CD4-positive, alpha-beta T cell treated with Interleukin-6 for 4 hours (primary cell): ENCODE results near the gene SMC3.

Source experiments
- DNase-seq: peaks from one replicate; pipeline ENCODE4 v3.0.0-alpha.2; 2020; ENCODE audit warnings: mixed read lengths

The SMC3 gene

GRCh38 chr10:110546077-110546476, 21.4 kb upstream of the SMC3 start:
- no peak for DNase-seq

- no peak for DNase-seq
These were observed 20.9 kb upstream of the SMC3 start for GRCh38 chr10:110546499-110547110.

GRCh38 chr10:110547139-110547761, 20.2 kb upstream of the SMC3 start:
- DNase-seq = no peak

- no peak for DNase-seq
These were observed 19.5 kb upstream of the SMC3 start for GRCh38 chr10:110548002-110548401.

GRCh38 chr10:110549211-110549610, 18.3 kb upstream of the SMC3 start:
- DNase-seq = no peak

GRCh38 chr10:110553905-110554304, 13.6 kb upstream of the SMC3 start:
- DNase-seq = no peak

- no peak for DNase-seq
These were observed 11.2 kb upstream of the SMC3 start for GRCh38 chr10:110556296-110556695.

- DNase-seq = peak; percentile 80
These were observed 10.4 kb upstream of the SMC3 start for GRCh38 chr10:110556969-110557601.

- no peak for DNase-seq
These were observed 9.5 kb upstream of the SMC3 start for GRCh38 chr10:110558041-110558440.

GRCh38 chr10:110560012-110560411, 7.5 kb upstream of the SMC3 start:
- DNase-seq = no peak

GRCh38 chr10:110561292-110561691, 6.2 kb upstream of the SMC3 start:
- DNase-seq = no peak

- no peak for DNase-seq
These were observed 5.1 kb upstream of the SMC3 start for GRCh38 chr10:110562348-110562747.

GRCh38 chr10:110563132-110563531, 4.4 kb upstream of the SMC3 start:
- no peak for DNase-seq

- no peak for DNase-seq
These were observed 859 bp upstream of the SMC3 start for GRCh38 chr10:110566472-110567200.

- DNase-seq = peak; percentile 65
These were observed 700 bp downstream of the SMC3 start for GRCh38 chr10:110568055-110568735.

- no peak for DNase-seq
These were observed 1.6 kb downstream of the SMC3 start for GRCh38 chr10:110569122-110569521.

GRCh38 chr10:110569736-110570135, 2.2 kb downstream of the SMC3 start:
- no peak for DNase-seq

GRCh38 chr10:110571093-110571743, 3.7 kb downstream of the SMC3 start:
- no peak for DNase-seq

- no peak for DNase-seq
These were observed 5.4 kb downstream of the SMC3 start for GRCh38 chr10:110572862-110573261.

- DNase-seq = no peak
These were observed 6.9 kb downstream of the SMC3 start for GRCh38 chr10:110574420-110574819.

- no peak for DNase-seq
These were observed 8.7 kb downstream of the SMC3 start for GRCh38 chr10:110576220-110576619.

GRCh38 chr10:110577056-110577455, 9.6 kb downstream of the SMC3 start:
- no peak for DNase-seq

- DNase-seq = no peak
These were observed 16.5 kb downstream of the SMC3 start for GRCh38 chr10:110584006-110584405.
